ES-I3 (cell line): ENCODE results near the gene CHST12.

Experiments
- H3K36me3 ChIP-seq: 2 replicates; pipeline ENCODE4 v1.6.1; 2013; ENCODE audit warnings: mild to moderate bottlenecking, low read length, control low read depth, moderate library complexity; ENCODE audit not compliant: insufficient read depth
- H3K4me1 ChIP-seq: 2 replicates; pipeline ENCODE4 v1.6.1; 2013; ENCODE audit warnings: mild to moderate bottlenecking, control low read depth, low read length; ENCODE audit not compliant: insufficient read depth
- H3K9ac ChIP-seq: 2 replicates; pipeline ENCODE4 v1.6.1; 2013; ENCODE audit warnings: low read depth, mild to moderate bottlenecking, low read length, moderate library complexity
- H3K9me3 ChIP-seq: 2 replicates; pipeline ENCODE4 v1.6.1; 2013; ENCODE audit warnings: mild to moderate bottlenecking, low read length, moderate library complexity; ENCODE audit not compliant: control insufficient read depth, insufficient read depth

The CHST12 gene

DNA sequence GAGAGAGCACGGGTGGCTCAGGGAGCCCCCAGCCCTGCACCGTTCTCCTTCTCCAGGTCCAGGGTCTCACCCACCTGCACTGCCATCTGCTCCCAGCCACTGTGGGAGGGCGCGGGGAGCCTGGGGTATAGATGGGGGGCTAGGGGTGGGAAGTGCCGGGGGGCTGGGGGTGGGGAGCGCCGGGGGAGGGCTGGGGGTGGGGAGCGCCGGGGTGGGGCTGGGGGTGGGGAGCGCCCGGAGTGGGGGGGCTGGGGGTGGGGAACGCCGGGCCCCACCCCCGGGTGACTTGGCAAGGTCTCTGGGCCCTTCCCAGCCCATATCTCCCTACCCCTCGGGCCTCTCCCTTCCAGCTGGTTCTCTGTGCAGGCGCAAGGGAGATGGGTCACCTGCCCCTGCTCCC, 72.9 kb downstream of the CHST12 start, which contains the start of gene GRIFIN:
TSS of gene GRIFIN (minus strand) at position 101 of the 400 bp plus-strand sequence. CDS start at position 86, 15 bp downstream.
- no peak within 1 kb of the TSS for H3K9ac ChIP-seq
- peaks cover 11% of the 10 kb centered on the region; the same call in 1 of the 2 replicates for H3K4me1 ChIP-seq

DNA sequence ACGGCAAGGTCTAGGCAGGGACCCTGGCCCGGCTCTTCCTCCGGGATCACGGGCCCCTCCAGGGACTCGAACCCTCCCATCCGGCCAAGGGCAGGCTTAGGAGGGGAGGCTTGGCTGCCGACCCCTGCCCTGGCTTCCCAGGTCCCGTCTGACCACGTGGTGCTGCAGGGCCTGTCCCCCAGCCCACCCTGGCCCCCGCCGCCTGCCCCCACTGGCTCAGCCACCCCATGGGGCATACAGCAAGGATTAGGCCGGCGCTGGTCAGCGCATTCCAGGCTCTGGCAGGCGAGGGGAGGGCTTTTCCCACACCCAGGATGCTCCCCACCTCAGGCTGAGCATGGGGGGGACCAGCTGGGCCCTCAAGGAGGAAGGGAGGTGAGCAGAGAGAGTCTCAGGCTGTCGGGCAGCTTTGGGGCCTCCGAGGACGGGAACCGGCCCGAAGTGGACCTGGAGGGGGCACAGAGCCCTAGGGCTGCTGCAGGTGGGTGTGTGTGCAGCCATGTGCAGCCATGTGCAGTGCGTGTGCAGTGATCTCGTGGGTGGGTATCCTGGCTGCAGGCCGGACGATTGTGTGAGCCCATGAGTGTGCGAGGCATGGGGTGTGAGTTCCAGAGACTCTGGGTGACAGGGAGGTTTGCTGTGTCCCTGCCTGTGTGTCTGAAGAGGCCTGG, 73.5 kb downstream of the CHST12 start:
- no peaks in the 10 kb centered on the region for H3K9me3 ChIP-seq
- H3K36me3 ChIP-seq = no peaks in the 10 kb centered on the region
- H3K9ac ChIP-seq = no peak overlapping the region
- peaks cover 11% of the 10 kb centered on the region; the same call in 1 of the 2 replicates for H3K4me1 ChIP-seq

More for the DNA sequence above, 72.9 kb downstream of the CHST12 start, which contains the start of gene GRIFIN:
- Histone ChIP-seq H3K9me3 (no peaks in the 10 kb centered on the region), H3K36me3 (no peaks in the 10 kb centered on the region)

DNA sequence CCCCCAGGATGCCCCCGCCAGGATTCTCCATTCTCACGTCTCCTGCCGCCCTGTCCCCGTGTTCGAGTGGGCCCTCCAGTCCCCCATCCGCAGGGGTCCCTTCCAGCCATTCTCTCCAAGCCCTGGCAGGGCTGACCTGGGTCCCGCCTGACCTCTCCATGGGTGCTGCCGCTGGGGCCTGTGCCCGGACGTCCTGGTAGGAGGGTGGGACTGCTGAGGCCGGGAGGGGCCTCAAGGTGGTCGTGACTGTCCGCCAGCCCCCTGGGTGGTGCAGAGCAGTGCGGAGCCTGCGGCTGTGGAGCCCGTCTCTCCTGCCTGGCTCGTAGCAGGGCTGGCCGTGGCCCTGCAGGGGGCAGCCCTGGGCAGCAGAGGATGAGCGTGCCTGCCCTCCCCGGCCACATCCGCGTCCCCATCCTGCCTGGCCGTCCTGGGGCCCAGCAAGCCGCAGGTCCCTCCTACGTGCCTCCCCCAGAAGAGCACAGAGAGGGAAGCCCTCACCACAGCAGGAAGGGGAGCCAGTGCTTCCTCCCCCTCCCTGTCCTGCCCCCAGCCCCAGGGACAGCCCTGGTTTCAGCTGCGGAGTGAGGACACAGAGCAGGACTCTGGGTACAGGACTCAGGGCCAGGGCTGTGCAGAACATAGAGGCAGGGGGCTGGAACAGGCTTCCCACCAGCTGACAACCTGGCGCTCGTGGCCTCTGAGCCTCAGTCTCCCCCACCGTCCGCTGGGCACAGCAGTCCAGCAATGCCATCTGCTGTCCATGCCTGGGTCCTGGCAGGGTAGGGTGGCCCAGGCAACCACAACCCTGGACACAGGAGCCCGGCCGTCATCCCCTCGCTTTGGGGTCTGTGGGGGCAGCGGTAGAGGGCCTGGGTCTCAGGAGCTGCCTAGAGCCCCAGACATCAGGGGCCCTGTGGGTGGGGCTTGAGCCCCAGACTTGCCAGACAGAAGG, 74.3 kb downstream of the CHST12 start:
- Histone ChIP-seq H3K9ac (no peak overlapping the region), H3K9me3 (no peaks in the 10 kb centered on the region), H3K36me3 (no peaks in the 10 kb centered on the region), H3K4me1 (peaks cover 11% of the 10 kb centered on the region; the same call in 1 of the 2 replicates)

DNA sequence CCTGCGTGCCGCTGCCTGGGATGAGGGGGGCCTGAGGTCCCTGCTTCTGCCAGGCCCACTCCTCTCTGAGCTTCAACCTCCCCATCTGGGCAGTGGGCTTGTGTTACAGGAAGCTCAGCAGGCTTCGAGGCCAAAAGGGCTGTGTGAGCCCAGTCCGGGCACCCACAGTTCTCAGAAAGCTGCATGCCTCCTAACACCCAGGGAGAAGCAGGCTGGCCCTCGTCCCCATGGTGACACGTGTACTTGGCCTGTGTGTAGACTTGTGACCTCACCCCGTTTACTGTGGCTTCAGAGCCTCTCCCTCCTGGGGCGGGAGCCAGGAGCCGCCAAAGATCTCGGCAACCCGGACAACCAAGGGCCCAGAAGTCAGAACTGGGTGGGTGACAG, 75.0 kb downstream of the CHST12 start:
- Histone ChIP-seq H3K4me1 (peaks cover 11% of the 10 kb centered on the region; the same call in 1 of the 2 replicates), H3K9me3 (no peaks in the 10 kb centered on the region), H3K36me3 (no peaks in the 10 kb centered on the region), H3K9ac (no peak overlapping the region)

DNA sequence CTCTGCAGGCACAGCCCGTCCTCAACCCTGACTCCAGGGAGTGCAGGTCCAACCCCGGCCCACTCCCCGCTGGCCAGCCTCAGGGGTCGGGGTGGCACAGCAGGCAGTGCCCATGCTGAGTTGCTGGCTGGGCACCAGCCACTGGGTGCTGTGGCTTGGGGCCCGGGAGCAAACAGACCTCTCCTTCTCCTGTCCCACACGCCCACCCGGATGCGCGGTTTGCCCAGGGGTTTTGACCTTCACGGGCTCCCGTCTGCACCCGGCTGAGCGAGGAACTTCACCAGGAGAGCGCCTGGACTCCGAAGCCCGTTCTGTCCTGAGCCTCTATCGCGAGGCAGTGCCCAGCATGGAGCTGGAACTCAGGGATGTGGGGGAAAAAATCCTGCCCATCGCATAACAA, 75.4 kb downstream of the CHST12 start:
- Histone ChIP-seq H3K9ac (no peak overlapping the region), H3K36me3 (no peaks in the 10 kb centered on the region), H3K4me1 (peaks cover 11% of the 10 kb centered on the region; the same call in 1 of the 2 replicates), H3K9me3 (no peaks in the 10 kb centered on the region)

DNA sequence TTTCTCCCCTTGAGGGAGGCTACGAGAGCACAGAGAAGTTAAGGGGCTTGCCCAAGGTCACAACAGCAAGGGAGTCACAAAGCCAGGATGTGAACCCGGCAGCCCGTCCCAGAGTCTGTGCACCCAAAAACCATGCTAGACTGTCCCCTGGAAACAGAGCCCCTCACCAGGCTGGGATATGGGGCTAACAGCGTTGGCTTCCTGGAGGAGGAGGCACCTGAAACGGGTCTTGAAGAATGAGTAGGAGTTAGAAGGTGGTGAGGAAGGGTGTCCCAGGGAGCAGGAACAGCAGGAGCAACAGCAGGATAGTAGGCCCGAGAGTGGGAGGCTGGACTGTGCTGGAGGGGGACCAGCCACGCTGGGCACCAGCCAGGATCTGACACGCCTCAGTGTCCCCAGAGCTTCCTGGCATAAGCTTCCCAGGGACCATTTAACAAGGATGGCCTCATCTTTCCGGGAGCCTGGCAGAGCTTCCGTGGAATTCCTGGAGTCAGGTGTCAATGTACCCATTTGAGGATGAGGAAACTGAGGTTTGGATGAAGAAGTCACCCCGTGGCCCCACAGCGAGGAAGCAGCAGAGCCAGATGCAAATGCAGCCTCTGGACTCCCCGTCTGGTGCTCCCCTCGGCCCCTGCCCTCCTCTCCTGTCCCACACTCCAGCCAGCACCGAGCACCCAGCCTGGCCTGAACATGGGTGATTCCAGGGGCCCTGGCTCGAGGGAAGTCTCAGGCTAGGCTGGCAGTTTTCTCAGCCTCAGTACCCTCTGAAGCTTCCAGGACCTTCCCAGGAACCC, 76.1 kb downstream of the CHST12 start:
- Histone ChIP-seq H3K9ac (no peak overlapping the region), H3K36me3 (no peaks in the 10 kb centered on the region), H3K4me1 (peaks cover 7% of the 10 kb centered on the region; the same call in 1 of the 2 replicates), H3K9me3 (no peaks in the 10 kb centered on the region)

DNA sequence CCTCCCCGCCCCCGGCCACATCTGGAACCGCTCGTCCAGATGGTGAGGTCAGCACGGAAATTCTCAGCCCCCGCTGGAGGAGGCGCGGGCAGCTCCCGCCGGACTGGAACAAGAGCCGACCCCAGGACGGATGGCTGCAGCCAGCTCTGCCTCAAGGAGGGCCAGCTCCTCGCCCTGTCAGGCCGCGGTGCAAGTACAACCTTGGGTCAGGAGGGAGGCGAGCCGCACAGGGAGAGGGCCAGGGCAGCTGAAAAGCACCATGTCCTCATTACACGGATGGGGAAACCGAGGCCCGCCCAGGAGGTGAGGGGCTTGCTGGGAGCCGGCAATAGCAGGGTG, 76.6 kb downstream of the CHST12 start:
- H3K36me3 ChIP-seq = no peaks in the 10 kb centered on the region
- no peak overlapping the region for H3K9ac ChIP-seq
- no peaks in the 10 kb centered on the region for H3K9me3 ChIP-seq
- H3K4me1 ChIP-seq = peaks cover 7% of the 10 kb centered on the region; the same call in 1 of the 2 replicates

DNA sequence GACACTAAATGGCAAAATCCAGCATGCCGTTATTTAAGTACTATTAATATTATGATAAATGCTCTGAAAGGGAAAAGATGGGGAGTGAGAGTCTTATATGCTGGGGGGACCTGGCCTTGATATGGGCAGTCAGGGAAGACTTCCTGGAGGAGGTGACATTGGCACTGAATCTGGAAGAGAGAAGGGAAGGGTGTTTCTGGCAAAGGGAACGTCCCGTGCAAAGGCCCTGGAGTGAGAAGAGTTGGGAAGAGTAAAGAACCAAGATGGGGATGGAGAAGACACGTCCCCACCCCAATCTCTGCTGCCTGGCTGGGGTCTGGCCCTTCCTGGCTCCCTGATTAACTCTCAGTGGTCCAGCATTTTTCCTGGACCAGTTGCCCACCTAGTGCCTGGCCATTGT, 77.8 kb downstream of the CHST12 start:
- Histone ChIP-seq H3K4me1 (peaks cover 7% of the 10 kb centered on the region; the same call in 1 of the 2 replicates), H3K9ac (no peak overlapping the region), H3K9me3 (no peaks in the 10 kb centered on the region), H3K36me3 (no peaks in the 10 kb centered on the region)

DNA sequence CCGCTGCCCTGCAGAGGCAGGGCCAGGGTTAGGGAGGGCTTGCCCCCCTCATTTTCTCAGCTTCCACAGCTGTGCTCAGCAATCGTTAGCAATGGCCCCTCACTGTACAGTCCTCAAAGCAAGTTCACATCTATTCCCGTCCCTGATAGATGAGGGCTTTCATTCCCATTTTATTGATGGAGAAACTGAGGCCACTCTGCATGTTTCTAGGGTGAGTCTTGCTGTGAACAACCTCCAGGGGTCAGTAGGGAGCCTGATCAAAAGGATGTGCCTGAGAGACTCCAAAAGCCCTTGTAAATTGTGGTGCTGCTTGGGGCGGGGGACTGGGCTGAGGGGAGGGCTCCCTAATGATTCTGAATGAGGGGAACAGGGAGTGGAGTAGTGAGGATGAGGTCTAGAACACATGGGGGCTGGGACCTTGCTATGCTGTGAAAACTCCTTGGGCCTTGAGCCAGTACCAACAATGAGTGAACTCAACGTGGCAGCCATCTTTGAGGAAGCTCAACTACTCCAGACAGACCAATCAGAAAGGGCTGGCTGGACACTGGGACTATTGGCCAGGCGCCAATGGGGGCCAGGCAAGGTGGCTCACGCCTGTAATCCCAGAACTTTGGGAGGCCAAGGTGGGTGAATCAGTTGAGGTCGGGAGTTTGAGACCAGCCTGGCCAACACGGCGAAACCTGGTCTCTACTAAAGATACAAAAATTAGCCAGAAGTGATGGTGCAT, 79.5 kb downstream of the CHST12 start:
- Histone ChIP-seq H3K4me1 (no peaks in the 10 kb centered on the region; the same call in 1 of the 2 replicates), H3K9ac (no peak overlapping the region), H3K36me3 (no peaks in the 10 kb centered on the region), H3K9me3 (no peaks in the 10 kb centered on the region)

DNA sequence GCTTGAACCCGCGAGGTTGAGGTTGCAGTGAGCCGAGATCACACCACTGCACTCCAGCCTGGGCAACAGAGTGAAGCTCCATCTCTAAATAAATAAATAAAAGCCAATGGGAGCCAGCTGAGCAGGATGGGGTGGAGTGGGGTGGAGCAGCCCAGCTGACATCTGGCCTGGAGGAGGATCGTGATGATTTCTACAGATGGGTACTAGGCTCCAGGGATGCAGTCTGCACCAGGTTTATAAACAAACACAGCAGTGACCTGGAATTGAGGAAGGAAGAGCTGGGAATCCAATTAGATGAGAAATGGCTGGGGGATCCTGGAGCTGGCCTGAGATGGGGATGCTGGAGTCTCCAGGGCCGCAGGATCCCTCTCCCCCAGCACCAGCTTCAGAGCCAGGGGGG, 80.1 kb downstream of the CHST12 start:
- H3K36me3 ChIP-seq = no peaks in the 10 kb centered on the region

DNA sequence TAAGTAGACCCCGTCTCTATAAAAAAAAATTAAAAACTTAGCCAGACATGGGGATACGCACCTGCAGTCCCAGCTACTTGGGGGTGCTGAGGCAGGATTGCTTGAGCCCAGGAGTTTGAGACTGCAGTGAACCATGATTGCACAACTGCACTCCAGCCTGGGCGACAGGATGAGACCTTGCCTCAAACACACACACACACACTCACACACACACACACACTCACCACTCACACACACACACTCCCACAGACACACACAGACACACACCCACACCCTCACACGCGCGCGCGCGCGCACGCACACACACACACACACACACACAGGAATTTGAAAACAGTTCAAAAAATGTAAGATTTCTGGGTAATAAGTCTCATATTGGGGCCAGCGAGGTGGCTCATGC, 81.5 kb downstream of the CHST12 start:
- Histone ChIP-seq H3K4me1 (no peaks in the 10 kb centered on the region; the same call in 1 of the 2 replicates), H3K9ac (no peak overlapping the region), H3K36me3 (no peaks in the 10 kb centered on the region)

More for the DNA sequence above, 80.1 kb downstream of the CHST12 start:
- no peaks in the 10 kb centered on the region; the same call in 1 of the 2 replicates for H3K4me1 ChIP-seq
- no peaks in the 10 kb centered on the region for H3K9me3 ChIP-seq
- H3K9ac ChIP-seq = no peak overlapping the region

DNA sequence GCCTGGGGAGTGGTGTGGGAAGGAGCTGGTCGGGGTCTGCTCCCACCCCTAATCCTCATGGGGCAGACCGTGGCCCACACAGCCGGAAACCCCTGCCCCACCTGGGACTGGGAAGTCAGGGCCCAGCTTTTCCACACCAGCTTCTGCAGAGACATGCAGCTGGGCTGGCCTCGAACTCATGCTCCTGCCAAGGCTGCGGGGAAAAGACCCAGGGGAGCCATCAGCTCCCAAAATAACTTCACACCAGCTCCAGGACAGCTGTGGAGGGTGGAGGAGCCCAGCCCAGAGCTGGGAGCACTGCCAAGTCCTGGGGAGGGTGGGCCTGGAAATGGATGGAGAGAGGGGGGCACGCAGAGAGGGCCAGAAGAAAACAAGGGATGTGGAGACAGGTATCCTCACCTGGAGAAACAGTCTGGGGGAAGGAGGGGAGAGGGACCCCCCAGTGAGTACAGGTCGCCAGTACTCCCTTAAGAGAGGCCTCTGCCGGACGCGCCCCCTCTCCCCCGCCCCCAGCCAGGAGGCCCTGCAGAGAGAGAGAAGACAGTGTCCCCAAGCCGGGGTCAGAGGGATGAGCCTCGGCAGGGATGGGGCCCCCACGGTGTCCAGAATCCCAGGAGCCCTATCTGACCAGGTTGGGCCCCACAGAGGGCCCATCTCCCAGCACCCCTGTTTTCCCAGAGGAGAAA, 84.3 kb downstream of the CHST12 start:
- Histone ChIP-seq H3K4me1 (no peaks in the 10 kb centered on the region), H3K9ac (no peak overlapping the region), H3K9me3 (no peaks in the 10 kb centered on the region), H3K36me3 (no peaks in the 10 kb centered on the region)

More for the DNA sequence above, 81.5 kb downstream of the CHST12 start:
- H3K9me3 ChIP-seq = no peaks in the 10 kb centered on the region

DNA sequence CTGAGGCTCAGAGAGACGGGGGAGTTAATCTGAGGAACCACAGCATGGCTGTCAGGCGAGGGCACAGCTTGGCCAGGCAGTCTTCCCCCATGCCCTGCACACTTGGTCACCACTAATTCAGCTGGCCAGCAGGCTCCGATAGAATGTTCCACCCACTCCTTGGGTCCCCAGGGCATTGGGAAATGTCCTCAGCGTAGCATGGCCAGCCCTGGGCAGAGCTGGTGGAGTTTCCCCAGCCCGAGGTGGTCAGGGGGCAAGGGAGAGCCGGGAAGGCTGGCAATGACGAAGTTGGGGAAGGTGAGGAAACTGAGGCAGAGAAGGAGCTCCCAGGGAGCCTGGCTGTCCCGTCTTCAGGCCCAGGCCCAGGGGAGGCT, 84.8 kb downstream of the CHST12 start:
- H3K9me3 ChIP-seq = no peaks in the 10 kb centered on the region
- H3K9ac ChIP-seq = no peak overlapping the region
- no peaks in the 10 kb centered on the region for H3K36me3 ChIP-seq
- no peaks in the 10 kb centered on the region for H3K4me1 ChIP-seq
